NCI-H69 (cell line): ENCODE results near the gene GAGE10.

Source experiments
- DNase-seq: peaks from one replicate; lab custom pipeline; 2025; lab: John Stamatoyannopoulos, UW

The GAGE10 gene

GRCh38 chrX:49303346-49303745, at the start of gene GAGE10:
GAGE10 (plus strand) TSS chrX:49303646; CDS start chrX:49304860, 1,214 bp downstream.
- no peak for DNase-seq

GRCh38 chrX:49254639-49255038, 48.8 kb upstream of the GAGE10 start:
- DNase-seq: no peak

- no peak for DNase-seq
Measured at GRCh38 chrX:49256268-49256995, 47.0 kb upstream of the GAGE10 start.

- DNase-seq: no peak
Measured at GRCh38 chrX:49257074-49257790, 46.2 kb upstream of the GAGE10 start.

- no peak for DNase-seq
Measured at GRCh38 chrX:49257846-49258748, 45.3 kb upstream of the GAGE10 start.

GRCh38 chrX:49258749-49259124, 44.7 kb upstream of the GAGE10 start:
- no peak for DNase-seq

- DNase-seq: no peak
Measured at GRCh38 chrX:49260221-49260985, 43.0 kb upstream of the GAGE10 start.

- no peak for DNase-seq
Measured at GRCh38 chrX:49262603-49263002, 40.8 kb upstream of the GAGE10 start.

- DNase-seq: no peak
Measured at GRCh38 chrX:49263631-49264030, 39.8 kb upstream of the GAGE10 start.

- no peak for DNase-seq
Measured at GRCh38 chrX:49264460-49264859, 39.0 kb upstream of the GAGE10 start, which contains the start of gene FOXP3. FOXP3 (minus strand) TSS chrX:49264710; CDS start chrX:49258505, 6,205 bp downstream.

GRCh38 chrX:49266523-49267445, 36.7 kb upstream of the GAGE10 start:
- no peak for DNase-seq

GRCh38 chrX:49268702-49269009, 34.8 kb upstream of the GAGE10 start:
- DNase-seq: no peak

GRCh38 chrX:49269010-49269766, 34.3 kb upstream of the GAGE10 start:
- DNase-seq: peak; percentile 98

- no peak for DNase-seq
Measured at GRCh38 chrX:49269767-49270248, 33.6 kb upstream of the GAGE10 start, which contains the start of gene PPP1R3F. PPP1R3F (plus strand) TSS chrX:49269793; CDS start chrX:49269870, 77 bp downstream.

- no peak for DNase-seq
Measured at GRCh38 chrX:49270249-49270921, 33.1 kb upstream of the GAGE10 start.

GRCh38 chrX:49271341-49271740, 32.1 kb upstream of the GAGE10 start:
- DNase-seq: peak; percentile 8

GRCh38 chrX:49272421-49272820, 31.0 kb upstream of the GAGE10 start:
- no peak for DNase-seq

- DNase-seq: no peak
Measured at GRCh38 chrX:49273181-49273727, 30.2 kb upstream of the GAGE10 start.

GRCh38 chrX:49276207-49276606, 27.2 kb upstream of the GAGE10 start:
- no peak for DNase-seq
